ENCODE data around the gene COL4A1. TPM values are rescaled to one million over a fixed set of nuclear protein-coding genes. Genes with fewer than 3 reads are reported as not detected.

COL4A1 gene
- total RNA-seq, 6 donors from 2014 or later = 81.7 to 309 (median 167) TPM

DNA sequence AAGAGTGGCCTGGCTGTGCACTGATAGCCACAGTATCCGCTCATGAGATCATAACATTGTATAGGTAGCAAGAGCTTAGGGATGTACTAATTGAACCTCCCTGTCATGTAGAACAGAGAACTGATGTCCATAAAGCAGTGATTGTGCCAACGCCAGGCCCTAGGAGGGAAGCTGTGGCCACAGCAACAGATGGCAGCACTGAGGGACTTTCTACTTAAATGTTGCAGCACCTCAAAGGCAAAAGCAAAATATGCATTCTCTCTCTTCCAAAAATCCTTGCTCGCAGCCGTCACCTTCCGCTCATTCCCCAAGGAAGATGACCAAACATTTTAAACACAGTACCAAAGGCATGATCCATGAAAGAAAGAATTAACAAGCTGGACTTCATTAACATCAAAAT, 32.3 kb downstream of the COL4A1 start:
- DNase-seq (no peak), ATAC-seq (ENCODE audit: low FRiP score in 2 of 2) (no peak)
- no peaks in the 10 kb centered on the region for H3K27me3 ChIP-seq
- no peaks in the 10 kb centered on the region for H3K9me3 ChIP-seq
- peaks cover 0 to 14% (median 6%) of the 10 kb centered on the region in 4 donors for H3K4me1 ChIP-seq
- TF ChIP-seq, protein P1, sequence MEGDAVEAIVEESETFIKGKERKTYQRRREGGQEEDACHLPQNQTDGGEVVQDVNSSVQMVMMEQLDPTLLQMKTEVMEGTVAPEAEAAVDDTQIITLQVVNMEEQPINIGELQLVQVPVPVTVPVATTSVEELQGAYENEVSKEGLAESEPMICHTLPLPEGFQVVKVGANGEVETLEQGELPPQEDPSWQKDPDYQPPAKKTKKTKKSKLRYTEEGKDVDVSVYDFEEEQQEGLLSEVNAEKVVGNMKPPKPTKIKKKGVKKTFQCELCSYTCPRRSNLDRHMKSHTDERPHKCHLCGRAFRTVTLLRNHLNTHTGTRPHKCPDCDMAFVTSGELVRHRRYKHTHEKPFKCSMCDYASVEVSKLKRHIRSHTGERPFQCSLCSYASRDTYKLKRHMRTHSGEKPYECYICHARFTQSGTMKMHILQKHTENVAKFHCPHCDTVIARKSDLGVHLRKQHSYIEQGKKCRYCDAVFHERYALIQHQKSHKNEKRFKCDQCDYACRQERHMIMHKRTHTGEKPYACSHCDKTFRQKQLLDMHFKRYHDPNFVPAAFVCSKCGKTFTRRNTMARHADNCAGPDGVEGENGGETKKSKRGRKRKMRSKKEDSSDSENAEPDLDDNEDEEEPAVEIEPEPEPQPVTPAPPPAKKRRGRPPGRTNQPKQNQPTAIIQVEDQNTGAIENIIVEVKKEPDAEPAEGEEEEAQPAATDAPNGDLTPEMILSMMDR (IDR thresholded peaks at IDR 0.05) = peak in 1 of 6 experiments; percentile 9
- TF ChIP-seq POLR2A (IDR thresholded peaks at IDR 0.05) = no peak
- no peak overlapping the region for H3K4me3 ChIP-seq
- H3K36me3 ChIP-seq = peaks cover 0 to 4% (median 0%) of the 10 kb centered on the region in 4 donors
- no peak overlapping the region for H3K27ac ChIP-seq
- WGBS, 2 donors = 62 to 73% methylated on average over 5 of the region's 5 CpGs

DNA sequence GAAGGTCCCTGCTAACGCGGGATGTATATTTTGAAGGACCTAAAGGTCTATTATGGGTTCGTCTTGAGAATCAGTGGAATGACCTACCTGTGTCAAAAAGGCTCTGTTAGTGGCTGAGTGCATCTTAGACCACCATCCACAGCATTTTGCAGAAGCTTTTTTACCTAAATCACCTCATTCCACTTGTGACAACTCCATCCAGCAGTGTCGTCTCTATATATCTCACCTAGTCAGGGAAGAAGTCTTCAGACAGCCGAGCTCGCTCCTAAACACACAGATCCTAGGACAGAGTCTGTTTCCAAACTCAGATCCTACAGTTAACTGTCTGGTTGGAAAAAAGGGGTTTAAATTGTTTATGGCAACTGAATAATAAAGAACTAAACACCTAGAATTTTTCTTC, 33.7 kb downstream of the COL4A1 start:
- peaks cover 0 to 14% (median 9%) of the 10 kb centered on the region in 4 donors for H3K4me1 ChIP-seq
- TF ChIP-seq, protein P1 (IDR thresholded peaks at IDR 0.05) = no peak
- no peak for TF ChIP-seq POLR2A (IDR thresholded peaks at IDR 0.05)
- no peak for TF ChIP-seq POLR2AphosphoS5 (IDR thresholded peaks at IDR 0.05)
- TF ChIP-seq EP300 (IDR thresholded peaks at IDR 0.05) = no peak
- no peaks in the 10 kb centered on the region for H3K9me3 ChIP-seq
- 82 to 83% methylated on average over 6 of the region's 6 CpGs for WGBS, 2 donors
- no peak overlapping the region for H3K27ac ChIP-seq
- no peaks in the 10 kb centered on the region for H3K27me3 ChIP-seq
- DNase-seq (no peak), ATAC-seq (ENCODE audit: low FRiP score in 2 of 2) (no peak)
- H3K4me3 ChIP-seq = no peak overlapping the region
- H3K36me3 ChIP-seq = peaks cover 0 to 4% (median 0%) of the 10 kb centered on the region in 4 donors

DNA sequence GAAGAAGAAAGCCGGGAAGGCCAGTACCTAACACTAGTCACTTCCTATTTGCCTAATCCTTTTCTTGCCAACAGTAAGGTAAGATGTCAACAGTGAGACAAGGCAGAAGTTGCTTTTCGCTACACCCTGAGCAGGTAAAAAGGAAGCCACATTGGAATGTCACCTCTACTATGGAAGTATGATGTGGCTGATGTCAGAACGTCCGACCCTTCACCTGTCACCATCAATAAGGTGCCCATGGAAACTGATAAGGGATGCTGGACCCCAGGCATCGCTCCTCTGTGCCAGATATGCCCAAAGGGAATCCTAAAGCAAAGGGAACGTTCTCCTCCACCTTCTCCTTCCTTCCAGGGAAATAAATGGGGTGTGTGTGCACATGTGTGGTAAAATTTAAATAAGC, 34.3 kb downstream of the COL4A1 start:
- Histone ChIP-seq H3K36me3 (peaks cover 0 to 4% (median 0%) of the 10 kb centered on the region in 4 donors), H3K4me3 (no peak overlapping the region), H3K4me1 (peaks cover 0 to 14% (median 12%) of the 10 kb centered on the region in 4 donors), H3K9me3 (no peaks in the 10 kb centered on the region), H3K27me3 (no peaks in the 10 kb centered on the region), H3K27ac (no peak overlapping the region)
- ATAC-seq (ENCODE audit: low FRiP score in 2 of 2) (no peak), DNase-seq (no peak)
- WGBS, 2 donors = 85 to 89% methylated on average over 6 of the region's 6 CpGs
- no peak for TF ChIP-seq POLR2AphosphoS5 (IDR thresholded peaks at IDR 0.05)
- TF ChIP-seq, protein P1 (IDR thresholded peaks at IDR 0.05) = no peak
- TF ChIP-seq POLR2A (IDR thresholded peaks at IDR 0.05) = no peak
- TF ChIP-seq EP300 (IDR thresholded peaks at IDR 0.05) = no peak

DNA sequence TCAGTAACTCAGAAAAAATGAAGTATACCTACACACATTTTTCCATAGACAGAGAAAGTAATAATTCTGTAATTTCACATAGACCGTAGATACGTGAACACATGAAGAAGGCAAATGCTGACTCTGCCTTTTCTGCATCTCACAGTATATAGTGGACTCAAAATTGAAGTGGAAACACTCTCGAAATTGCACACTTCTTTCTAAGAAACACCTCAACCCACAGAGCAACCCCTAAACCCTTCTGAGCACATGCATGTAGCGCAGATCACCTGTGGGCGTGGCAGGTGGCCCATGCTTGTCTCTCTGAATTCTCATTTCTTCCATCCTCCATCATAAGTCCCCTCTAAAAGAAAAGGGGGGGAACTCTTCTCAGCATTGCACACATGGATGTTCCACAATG, 34.7 kb downstream of the COL4A1 start:
- Histone ChIP-seq H3K4me1 (peaks cover 0 to 17% (median 14%) of the 10 kb centered on the region in 4 donors), H3K9me3 (no peaks in the 10 kb centered on the region), H3K36me3 (peaks cover 0 to 4% (median 0%) of the 10 kb centered on the region in 4 donors), H3K4me3 (no peak overlapping the region), H3K27ac (no peak overlapping the region), H3K27me3 (no peaks in the 10 kb centered on the region)
- ATAC-seq (ENCODE audit: low FRiP score in 2 of 2) = no peak
- no peak for DNase-seq
- TF ChIP-seq, protein P1 (IDR thresholded peaks at IDR 0.05) = no peak
- TF ChIP-seq EP300 (IDR thresholded peaks at IDR 0.05) = no peak
- no peak for TF ChIP-seq POLR2A (IDR thresholded peaks at IDR 0.05)
- no peak for TF ChIP-seq POLR2AphosphoS5 (IDR thresholded peaks at IDR 0.05)
- 72 to 91% methylated on average over 5 of the region's 5 CpGs for WGBS, 2 donors

DNA sequence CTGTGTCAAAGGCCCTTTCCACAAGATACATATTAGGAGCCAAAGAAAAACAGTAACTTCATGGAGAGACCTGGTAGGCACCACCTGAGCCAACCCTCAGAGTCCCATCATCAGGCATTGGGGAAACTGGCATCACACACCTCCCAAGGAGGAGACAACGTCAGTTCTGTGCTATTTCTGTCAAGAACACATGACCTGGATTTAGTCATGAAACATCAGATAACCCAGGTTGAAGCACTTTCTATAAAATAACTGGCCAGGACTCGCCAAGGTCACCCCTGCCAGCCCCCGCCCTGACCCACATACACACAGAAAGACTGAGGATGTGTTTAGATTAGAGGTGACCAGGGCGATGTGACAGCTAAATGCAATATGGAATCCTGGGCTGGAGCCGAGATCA, 35.6 kb downstream of the COL4A1 start:
- no peak for ATAC-seq (ENCODE audit: low FRiP score in 2 of 2)
- H3K4me1 ChIP-seq = peaks cover 6 to 24% (median 21%) of the 10 kb centered on the region in 4 donors

More for the DNA sequence above, 35.6 kb downstream of the COL4A1 start:
- TF ChIP-seq, protein P1 (IDR thresholded peaks at IDR 0.05) = no peak
- no peak for TF ChIP-seq EP300 (IDR thresholded peaks at IDR 0.05)
- 74 to 79% methylated on average over 5 of the region's 5 CpGs for WGBS, 2 donors
- H3K27me3 ChIP-seq = no peaks in the 10 kb centered on the region
- peaks cover 0 to 4% (median 0%) of the 10 kb centered on the region in 4 donors for H3K36me3 ChIP-seq
- H3K27ac ChIP-seq = no peak overlapping the region
- no peaks in the 10 kb centered on the region for H3K9me3 ChIP-seq
- no peak overlapping the region for H3K4me3 ChIP-seq
- no peak for DNase-seq

All from upper lobe of left lung (tissue), 6 donors.